Measurements from ENCODE around the gene DENND1B. TPM values are rescaled to one million over a fixed set of nuclear protein-coding genes. Genes with fewer than 3 reads are reported as not detected.

Gene DENND1B
- total and polyA plus RNA-seq, 4 donors: 1.7 to 13.7 (median 7.9) TPM

GRCh38 chr1:197706601-197707000 is 68.7 kb downstream of the DENND1B start:
- Histone ChIP-seq H3K27me3 (ENCODE audit: control insufficient read depth in 4 of 4, insufficient read depth in 4 of 4, low read length in 3 of 4) (no peaks in the 10 kb centered on the region), H3K4me1 (ENCODE audit: control insufficient read depth in 4 of 4, insufficient read depth in 4 of 4, low read length in 3 of 4) (no peaks in the 10 kb centered on the region), H3K36me3 (ENCODE audit: control insufficient read depth in 4 of 4, insufficient read depth in 3 of 4, low read depth in 1 of 4, low read length in 3 of 4) (no peaks in the 10 kb centered on the region), H3K4me3 (ENCODE audit: low read depth in 1 of 3, low read length in 3 of 3) (no peak overlapping the region), H3K9me3 (ENCODE audit: control insufficient read depth in 4 of 4, low read length in 3 of 4) (no peaks in the 10 kb centered on the region), H3K9ac (ENCODE audit: low read depth in 1 of 2, low read length in 2 of 2) (no peak overlapping the region), H3K27ac (ENCODE audit: low read depth in 1 of 2, low read length in 2 of 2) (no peak overlapping the region)
- 89% methylated on average over 1 of the region's 1 CpG for WGBS
- no peak for DNase-seq (ENCODE audit: low spot score)
- TF ChIP-seq RAD21 (IDR thresholded peaks at IDR 0.05) (no peak), SP1 (IDR thresholded peaks at IDR 0.05) (no peak), RXRA (IDR thresholded peaks at IDR 0.05) (no peak), YY1 (IDR thresholded peaks at IDR 0.05) (no peak), NR2F2 (IDR thresholded peaks at IDR 0.05) (no peak), JUND (IDR thresholded peaks at IDR 0.05) (no peak), FOXA2 (IDR thresholded peaks at IDR 0.05) (no peak), HNF4A (conservative IDR thresholded peaks at IDR 0.05) (no peak), MAX (IDR thresholded peaks at IDR 0.05) (no peak), EGR1 (IDR thresholded peaks at IDR 0.05; ENCODE audit: low read depth in 2 of 2) (no peak), CTCF (IDR thresholded peaks at IDR 0.05; ENCODE audit: low read depth, low read length, missing input control) (no peak), FOXA1 (IDR thresholded peaks at IDR 0.05) (no peak), TAF1 (conservative IDR thresholded peaks at IDR 0.05) (no peak), GABPA (IDR thresholded peaks at IDR 0.05 in 1 of 2, conservative IDR thresholded peaks at IDR 0.05 in 1 of 2) (no peak), REST (IDR thresholded peaks at IDR 0.05) (no peak), ZBTB33 (IDR thresholded peaks at IDR 0.05) (no peak), HNF4G (IDR thresholded peaks at IDR 0.05) (no peak), ATF3 (IDR thresholded peaks at IDR 0.05) (no peak)

All from liver (tissue), 9 donors.